A673 (cell line): ENCODE data around the gene NSD1. TPM values are rescaled to one million over a fixed set of nuclear protein-coding genes. Genes with fewer than 3 reads are reported as not detected.
A peak's percentile ranks its signal among the peaks of the same experiment; 100 is the strongest.

Source experiments
- BruUV-seq: library from RNA; stranded (reverse); fragments of 400-500 nt; replicated peaks from 2 replicates; lab custom pipeline; 2021; lab: Mats Ljungman, UMichigan
- CTCF ChIA-PET: fragments of 300-600 bp; sonication (Branson Sonifier 250); formaldehyde crosslinking; loops from one replicate; lab custom pipeline; 2022; ENCODE audit warnings: antibody characterized with exemption; lab: Charles Lee
- POLR2A ChIA-PET: fragments of 300-600 bp; sonication (Branson Sonifier 250); formaldehyde crosslinking; loops from one replicate; lab custom pipeline; 2022; ENCODE audit warnings: antibody characterized with exemption; ENCODE audit not compliant: low non-redundant PET; lab: Charles Lee
- DNase-seq: peaks from one replicate; pipeline ENCODE4 v3.0.0-alpha.2; 2015; ENCODE audit warnings: low spot score
- H3K27ac ChIP-seq: fragments of 200-600 bp; sonication (generic); 2 replicates; pipeline ENCODE4 v1.5.1; 2016; ENCODE audit warnings: mixed run types, low read depth, mild to moderate bottlenecking, mixed read lengths, antibody characterized with exemption, low read length; ENCODE audit not compliant: poor library complexity, severe bottlenecking
- H3K27me3 ChIP-seq: fragments of 200-600 bp; sonication (generic); replicated peaks from 2 replicates; pipeline ENCODE4 v1.6.1; 2017; ENCODE audit warnings: mixed run types, low read depth, mild to moderate bottlenecking, mixed read lengths, antibody characterized with exemption, low read length; ENCODE audit not compliant: insufficient read depth, poor library complexity
- H3K36me3 ChIP-seq: fragments of 200-600 bp; sonication (generic); 2 replicates; pipeline ENCODE4 v1.6.1; 2016; ENCODE audit warnings: mixed run types, mild to moderate bottlenecking, mixed read lengths, antibody characterized with exemption, low read length; ENCODE audit not compliant: insufficient read depth, poor library complexity, severe bottlenecking
- H3K4me1 ChIP-seq: fragments of 200-600 bp; sonication (generic); 2 replicates; pipeline ENCODE4 v1.6.1; 2017; ENCODE audit warnings: mixed run types, mild to moderate bottlenecking, mixed read lengths, antibody characterized with exemption, low read length; ENCODE audit not compliant: insufficient read depth, poor library complexity, severe bottlenecking
- H3K4me3 ChIP-seq: fragments of 200-600 bp; sonication (generic); 2 replicates; pipeline ENCODE4 v1.5.1; 2016; ENCODE audit warnings: low read depth, mixed run types, mild to moderate bottlenecking, mixed read lengths, low read length; ENCODE audit not compliant: poor library complexity, severe bottlenecking
- H3K9me3 ChIP-seq: fragments of 200-600 bp; sonication (generic); 2 replicates; pipeline ENCODE4 v1.6.1; 2016; ENCODE audit warnings: mixed run types, low read depth, mild to moderate bottlenecking, mixed read lengths, antibody characterized with exemption, low read length; ENCODE audit not compliant: poor library complexity, severe bottlenecking
- CTCF ChIP-seq: fragments of 300-800, 200-600 bp; sonication (generic); conservative IDR thresholded peaks from 2 replicates; pipeline ENCODE4 v1.5.1; 2017; ENCODE audit warnings: low read depth, mild to moderate bottlenecking, antibody characterized with exemption, low read length, moderate library complexity, mixed read lengths
- EZH2 ChIP-seq: fragments of 200-600 bp; sonication (generic); IDR thresholded peaks from 2 replicates; pipeline ENCODE4 v1.6.1; 2017; ENCODE audit warnings: borderline replicate concordance, low read depth, mild to moderate bottlenecking, mixed read lengths, antibody characterized with exemption, low read length; ENCODE audit not compliant: poor library complexity, severe bottlenecking
- intact Hi-C: fragments of 100-400 bp; cut with micrococcal nuclease; formaldehyde crosslinking; loops from one replicate; pipeline ENCODE4 v1.10.0; 2022; ENCODE audit not compliant: unreplicated experiment
- total RNA-seq: library from RNA; stranded (reverse); gene quantifications from 2 replicates; pipeline ENCODE4 v1.2.3, GENCODE V29; 2021

Gene NSD1
- total RNA-seq, 1 experiment from 2014 or later: 74.3 TPM

GRCh38 chr5:177317959-177318377 is 184.4 kb downstream of the NSD1 start:
- peak; percentile 68 for DNase-seq
- no peaks in the 10 kb centered on the region for H3K27me3 ChIP-seq
- peaks cover 1% of the 10 kb centered on the region for H3K4me1 ChIP-seq
- no TSS peak for BruUV-seq
- no peak overlapping the region for H3K4me3 ChIP-seq
- no peaks in the 10 kb centered on the region for H3K9me3 ChIP-seq
- no peak overlapping the region for H3K27ac ChIP-seq
- intact Hi-C loops: no loop called here
- CTCF ChIA-PET: interaction anchor here (0.7 to 0.9 kb wide), 2 partner anchors 8 to 53 kb away, joined by 3 to 4 read pairs; no protein-coding TSS in a partner anchor
- POLR2A ChIA-PET: no interaction called here
- no peak for TF ChIP-seq EZH2
- peak; percentile 85 for TF ChIP-seq CTCF
- H3K36me3 ChIP-seq: no peaks in the 10 kb centered on the region

GRCh38 chr5:177319913-177320588 is 186.5 kb downstream of the NSD1 start:
- TF ChIP-seq CTCF: no peak
- no peak for TF ChIP-seq EZH2
- Histone ChIP-seq H3K4me1 (no peaks in the 10 kb centered on the region), H3K4me3 (no peak overlapping the region), H3K27me3 (no peaks in the 10 kb centered on the region), H3K9me3 (no peaks in the 10 kb centered on the region), H3K27ac (no peak overlapping the region), H3K36me3 (no peaks in the 10 kb centered on the region)
- no peak for DNase-seq
- BruUV-seq: no TSS peak
- ChIA-PET CTCF (no interaction called here), POLR2A (no interaction called here)
- intact Hi-C loops: no loop called here

GRCh38 chr5:177320879-177321278 is 187.3 kb downstream of the NSD1 start:
- POLR2A ChIA-PET: no interaction called here
- TF ChIP-seq CTCF (no peak), EZH2 (no peak)
- Histone ChIP-seq H3K9me3 (no peaks in the 10 kb centered on the region), H3K27me3 (no peaks in the 10 kb centered on the region), H3K4me3 (no peak overlapping the region), H3K36me3 (no peaks in the 10 kb centered on the region), H3K4me1 (no peaks in the 10 kb centered on the region), H3K27ac (no peak overlapping the region)
- CTCF ChIA-PET: no interaction called here
- no peak for DNase-seq
- intact Hi-C loops: no loop called here
- no TSS peak for BruUV-seq
